Nephron progenitor cell (in vitro differentiated cells): ENCODE data around the gene ARHGEF26.

Experiments used
- DNase-seq: peaks from one replicate; pipeline ENCODE4 v3.0.0; 2021
- H3K27ac Mint-ChIP-seq: 2 replicates; pipeline ENCODE4 v1.8.0; 2021; ENCODE audit warnings: mild to moderate bottlenecking, moderate library complexity, mixed read lengths
- H3K27me3 Mint-ChIP-seq: 2 replicates; pipeline ENCODE4 v1.8.0; 2021; ENCODE audit warnings: mild to moderate bottlenecking, low read depth, mixed read lengths; ENCODE audit not compliant: poor library complexity
- H3K36me3 Mint-ChIP-seq: 2 replicates; pipeline ENCODE4 v1.8.0; 2021; ENCODE audit warnings: low read depth, mixed read lengths
- H3K4me1 Mint-ChIP-seq: 2 replicates; pipeline ENCODE4 v1.8.0; 2021; ENCODE audit warnings: mixed read lengths
- H3K4me3 Mint-ChIP-seq: 2 replicates; pipeline ENCODE4 v1.8.0; 2021; ENCODE audit warnings: mild to moderate bottlenecking, moderate library complexity, mixed read lengths
- H3K9me3 Mint-ChIP-seq: 2 replicates; pipeline ENCODE4 v1.8.0; 2021; ENCODE audit warnings: mild to moderate bottlenecking, moderate library complexity, mixed read lengths
- TF ChIP-seq, protein P1 (sequence below): fragments of 200-600 bp; sonication (generic); IDR thresholded peaks from 2 replicates; pipeline ENCODE4 v1.5.0; 2021; ENCODE audit warnings: antibody characterized with exemption

ARHGEF26 gene

DNA sequence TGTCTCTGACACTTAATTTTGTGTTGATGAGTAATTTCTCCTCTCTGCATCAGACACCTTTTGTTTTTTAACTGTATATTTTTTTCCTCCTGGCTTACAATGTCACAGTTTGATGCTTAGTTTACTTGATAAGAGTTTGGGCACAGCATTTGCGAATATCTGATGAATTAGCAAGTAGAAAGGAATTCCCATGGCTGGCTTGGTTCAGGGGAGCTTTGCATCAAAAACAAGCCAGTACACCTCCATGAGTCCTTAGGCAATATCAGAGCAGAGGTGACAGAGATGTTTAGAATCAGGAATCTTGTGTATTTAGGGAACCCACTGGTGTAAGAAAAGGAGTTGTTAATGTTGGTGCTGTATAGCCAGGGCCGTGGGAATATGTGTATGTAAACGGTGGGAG, 9.3 kb downstream of the ARHGEF26 start:
- peaks cover 20% of the 10 kb centered on the region for H3K4me1 Mint-ChIP-seq

DNA sequence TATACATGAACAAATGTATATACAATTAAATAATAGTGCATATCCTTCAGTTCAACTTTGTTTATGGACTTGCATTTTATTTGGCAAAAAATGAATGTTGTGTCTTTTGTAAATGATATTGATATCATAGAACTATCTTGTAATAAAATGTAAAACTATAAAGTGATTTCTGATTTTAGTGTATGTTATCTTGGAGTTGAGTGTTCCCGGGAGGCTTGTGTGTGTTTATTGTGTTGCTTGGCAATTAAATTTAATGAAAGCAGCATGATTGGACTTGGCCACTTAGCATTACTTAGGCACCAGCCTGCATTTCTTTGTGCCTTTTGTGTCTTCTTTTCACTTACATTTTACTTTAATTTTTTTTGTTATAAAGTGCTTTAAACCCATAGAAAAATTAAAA, 10.6 kb downstream of the ARHGEF26 start:
- Mint-ChIP-seq H3K27me3 (no peaks in the 10 kb centered on the region), H3K4me1 (peaks cover 20% of the 10 kb centered on the region), H3K9me3 (no peaks in the 10 kb centered on the region), H3K36me3 (peaks cover 25% of the 10 kb centered on the region), H3K27ac (no peak overlapping the region), H3K4me3 (no peak overlapping the region)
- TF ChIP-seq, protein P1, sequence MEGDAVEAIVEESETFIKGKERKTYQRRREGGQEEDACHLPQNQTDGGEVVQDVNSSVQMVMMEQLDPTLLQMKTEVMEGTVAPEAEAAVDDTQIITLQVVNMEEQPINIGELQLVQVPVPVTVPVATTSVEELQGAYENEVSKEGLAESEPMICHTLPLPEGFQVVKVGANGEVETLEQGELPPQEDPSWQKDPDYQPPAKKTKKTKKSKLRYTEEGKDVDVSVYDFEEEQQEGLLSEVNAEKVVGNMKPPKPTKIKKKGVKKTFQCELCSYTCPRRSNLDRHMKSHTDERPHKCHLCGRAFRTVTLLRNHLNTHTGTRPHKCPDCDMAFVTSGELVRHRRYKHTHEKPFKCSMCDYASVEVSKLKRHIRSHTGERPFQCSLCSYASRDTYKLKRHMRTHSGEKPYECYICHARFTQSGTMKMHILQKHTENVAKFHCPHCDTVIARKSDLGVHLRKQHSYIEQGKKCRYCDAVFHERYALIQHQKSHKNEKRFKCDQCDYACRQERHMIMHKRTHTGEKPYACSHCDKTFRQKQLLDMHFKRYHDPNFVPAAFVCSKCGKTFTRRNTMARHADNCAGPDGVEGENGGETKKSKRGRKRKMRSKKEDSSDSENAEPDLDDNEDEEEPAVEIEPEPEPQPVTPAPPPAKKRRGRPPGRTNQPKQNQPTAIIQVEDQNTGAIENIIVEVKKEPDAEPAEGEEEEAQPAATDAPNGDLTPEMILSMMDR: no peak
- no peak for DNase-seq

More for the DNA sequence above, 9.3 kb downstream of the ARHGEF26 start:
- TF ChIP-seq, protein P1: no peak
- no peak overlapping the region for H3K27ac Mint-ChIP-seq
- H3K9me3 Mint-ChIP-seq: no peaks in the 10 kb centered on the region
- no peak overlapping the region for H3K4me3 Mint-ChIP-seq
- H3K36me3 Mint-ChIP-seq: peaks cover 25% of the 10 kb centered on the region
- no peak for DNase-seq
- H3K27me3 Mint-ChIP-seq: no peaks in the 10 kb centered on the region

GRCh38 chr3:154132777-154133375, 11.7 kb downstream of the ARHGEF26 start:
- Mint-ChIP-seq H3K27ac (no peak overlapping the region), H3K4me3 (no peak overlapping the region), H3K9me3 (no peaks in the 10 kb centered on the region), H3K27me3 (no peaks in the 10 kb centered on the region), H3K36me3 (peaks cover 24% of the 10 kb centered on the region), H3K4me1 (peaks cover 20% of the 10 kb centered on the region)
- no peak for DNase-seq
- TF ChIP-seq, protein P1: no peak

- TF ChIP-seq, protein P1: no peak
- Mint-ChIP-seq H3K9me3 (no peaks in the 10 kb centered on the region), H3K4me3 (no peak overlapping the region), H3K27ac (no peak overlapping the region), H3K27me3 (no peaks in the 10 kb centered on the region), H3K4me1 (peaks cover 20% of the 10 kb centered on the region), H3K36me3 (peaks cover 4% of the 10 kb centered on the region)
- no peak for DNase-seq
Observed at GRCh38 chr3:154135511-154136173, 14.5 kb downstream of the ARHGEF26 start.

DNA sequence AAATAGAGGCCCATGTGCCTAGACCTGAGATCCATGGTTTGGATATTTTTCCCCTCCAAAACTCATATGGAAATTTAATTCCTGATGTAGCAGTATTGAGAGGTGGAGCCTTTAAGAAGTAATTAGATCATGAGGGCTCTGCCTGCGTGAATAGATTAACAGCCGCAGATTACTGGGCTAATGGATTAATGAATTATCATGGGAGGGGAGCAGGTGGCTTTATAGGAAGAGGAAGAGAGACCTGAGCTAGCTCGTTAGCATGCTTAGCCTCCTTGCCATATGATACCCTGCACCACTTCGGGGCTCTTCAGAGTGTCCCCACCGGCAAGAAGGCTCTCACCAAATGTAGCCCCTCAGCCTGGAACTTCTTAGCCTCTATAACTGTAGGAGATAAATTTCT, 15.8 kb downstream of the ARHGEF26 start:
- no peaks in the 10 kb centered on the region for H3K36me3 Mint-ChIP-seq
- no peak for DNase-seq
- TF ChIP-seq, protein P1: no peak
- no peaks in the 10 kb centered on the region for H3K27me3 Mint-ChIP-seq
- peaks cover 15% of the 10 kb centered on the region for H3K4me1 Mint-ChIP-seq
- no peak overlapping the region for H3K4me3 Mint-ChIP-seq
- no peaks in the 10 kb centered on the region for H3K9me3 Mint-ChIP-seq
- no peak overlapping the region for H3K27ac Mint-ChIP-seq

- TF ChIP-seq, protein P1: no peak
- H3K27ac Mint-ChIP-seq: no peak overlapping the region
- H3K4me1 Mint-ChIP-seq: peaks cover 30% of the 10 kb centered on the region
- no peaks in the 10 kb centered on the region for H3K9me3 Mint-ChIP-seq
- no peak for DNase-seq
- no peak overlapping the region for H3K4me3 Mint-ChIP-seq
- H3K27me3 Mint-ChIP-seq: no peaks in the 10 kb centered on the region
- H3K36me3 Mint-ChIP-seq: no peaks in the 10 kb centered on the region
Observed at GRCh38 chr3:154139996-154140436, 18.8 kb downstream of the ARHGEF26 start.
